Measurements from ENCODE around the gene EPHA7.

Gene EPHA7

DNA sequence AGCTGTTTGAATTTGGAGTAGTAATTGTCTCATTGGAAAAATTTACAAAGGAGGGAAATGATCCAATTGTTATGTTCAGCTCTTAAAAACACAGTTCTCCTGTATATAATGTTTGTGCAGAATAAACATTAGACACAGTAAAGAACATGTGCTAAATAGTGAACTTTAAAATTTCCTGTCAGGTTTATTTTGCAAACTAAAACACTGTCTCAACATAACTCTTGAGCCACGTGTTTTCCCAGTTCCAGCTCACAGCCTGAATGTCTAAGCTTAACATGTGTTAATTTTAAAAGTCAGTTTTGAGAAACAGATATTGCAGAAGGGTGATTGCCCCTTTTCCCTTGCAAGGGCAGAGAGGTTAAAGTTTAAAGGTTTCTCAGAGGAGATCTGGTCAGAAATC is 20.6 kb downstream of the EPHA7 start:
- Histone ChIP-seq H3K9me3 (ENCODE audit: control insufficient read depth, low read length) (no peaks in the 10 kb centered on the region), H3K27me3 (ENCODE audit: control insufficient read depth, insufficient read depth, low read length) (no peaks in the 10 kb centered on the region), H3K9ac (no peak overlapping the region), H2AFZ (no peak overlapping the region), H3K4me2 (ENCODE audit: low read length) (no peak overlapping the region), H3K4me1 (peaks cover 13% of the 10 kb centered on the region), H3K79me2 (peaks cover 16% of the 10 kb centered on the region), H3K4me3 (ENCODE audit: low read depth, low read length) (no peak overlapping the region), H3K36me3 (ENCODE audit: control insufficient read depth, insufficient read depth, low read length) (no peaks in the 10 kb centered on the region), H3K27ac (no peak overlapping the region)
- TF ChIP-seq, protein P1, sequence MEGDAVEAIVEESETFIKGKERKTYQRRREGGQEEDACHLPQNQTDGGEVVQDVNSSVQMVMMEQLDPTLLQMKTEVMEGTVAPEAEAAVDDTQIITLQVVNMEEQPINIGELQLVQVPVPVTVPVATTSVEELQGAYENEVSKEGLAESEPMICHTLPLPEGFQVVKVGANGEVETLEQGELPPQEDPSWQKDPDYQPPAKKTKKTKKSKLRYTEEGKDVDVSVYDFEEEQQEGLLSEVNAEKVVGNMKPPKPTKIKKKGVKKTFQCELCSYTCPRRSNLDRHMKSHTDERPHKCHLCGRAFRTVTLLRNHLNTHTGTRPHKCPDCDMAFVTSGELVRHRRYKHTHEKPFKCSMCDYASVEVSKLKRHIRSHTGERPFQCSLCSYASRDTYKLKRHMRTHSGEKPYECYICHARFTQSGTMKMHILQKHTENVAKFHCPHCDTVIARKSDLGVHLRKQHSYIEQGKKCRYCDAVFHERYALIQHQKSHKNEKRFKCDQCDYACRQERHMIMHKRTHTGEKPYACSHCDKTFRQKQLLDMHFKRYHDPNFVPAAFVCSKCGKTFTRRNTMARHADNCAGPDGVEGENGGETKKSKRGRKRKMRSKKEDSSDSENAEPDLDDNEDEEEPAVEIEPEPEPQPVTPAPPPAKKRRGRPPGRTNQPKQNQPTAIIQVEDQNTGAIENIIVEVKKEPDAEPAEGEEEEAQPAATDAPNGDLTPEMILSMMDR (IDR thresholded peaks at IDR 0.05) = no peak

DNA sequence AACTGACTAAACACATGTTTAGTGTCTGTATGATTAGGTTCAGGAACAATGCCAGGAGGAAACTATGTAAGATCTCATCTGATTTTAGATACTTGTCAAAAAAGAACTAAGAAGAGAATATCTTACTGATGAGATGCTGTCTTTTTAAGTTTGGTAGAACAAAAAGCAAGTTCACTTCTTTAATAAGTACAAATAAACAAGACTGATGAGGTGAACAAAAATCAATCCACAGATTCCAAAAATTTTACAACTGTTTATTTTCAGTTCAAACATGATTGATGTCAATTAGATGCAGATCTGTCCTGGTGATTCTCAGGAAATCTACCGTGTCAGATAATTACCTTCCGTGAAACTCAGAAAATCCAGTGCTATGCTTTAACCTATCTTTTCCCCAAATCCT is 24.9 kb downstream of the EPHA7 start:
- Histone ChIP-seq H3K4me1 (peaks cover 13% of the 10 kb centered on the region), H3K9ac (no peak overlapping the region), H3K9me3 (ENCODE audit: control insufficient read depth, low read length) (no peaks in the 10 kb centered on the region), H2AFZ (no peak overlapping the region), H3K27ac (peak overlapping the region; percentile 1), H3K79me2 (peaks cover 3% of the 10 kb centered on the region), H3K27me3 (ENCODE audit: control insufficient read depth, insufficient read depth, low read length) (no peaks in the 10 kb centered on the region), H3K4me2 (ENCODE audit: low read length) (peak overlapping the region; percentile 34), H3K36me3 (ENCODE audit: control insufficient read depth, insufficient read depth, low read length) (no peaks in the 10 kb centered on the region), H3K4me3 (ENCODE audit: low read depth, low read length) (no peak overlapping the region)
- TF ChIP-seq, protein P1 (IDR thresholded peaks at IDR 0.05) = no peak

DNA sequence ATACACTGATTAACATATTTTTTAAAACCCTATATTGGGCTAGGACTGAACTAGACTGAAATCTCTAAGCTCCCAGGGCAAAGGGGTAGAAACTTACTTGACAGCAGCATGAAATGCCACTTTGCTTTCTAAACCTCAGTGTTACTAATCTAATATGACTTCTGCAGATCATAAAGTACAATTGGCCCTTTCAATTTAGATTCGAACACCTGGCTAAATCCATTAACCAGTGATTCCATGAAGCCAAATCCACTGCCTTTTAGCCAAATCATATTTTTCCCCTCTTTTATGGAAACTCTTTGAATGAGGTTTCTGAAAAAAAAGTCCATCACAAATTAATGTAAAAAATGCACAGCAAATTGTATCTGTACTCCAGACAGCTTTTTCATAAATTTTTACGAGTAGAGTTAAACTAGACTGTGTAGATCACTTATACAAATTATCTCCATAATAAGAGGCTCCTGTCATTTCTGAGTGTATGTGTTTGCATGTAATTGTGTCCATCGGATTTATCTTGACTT is 25.7 kb downstream of the EPHA7 start:
- H3K9me3 ChIP-seq (ENCODE audit: control insufficient read depth, low read length) = no peaks in the 10 kb centered on the region
- H3K27ac ChIP-seq = peak overlapping the region; percentile 1
- peaks cover 14% of the 10 kb centered on the region for H3K4me1 ChIP-seq
- TF ChIP-seq, protein P1 (IDR thresholded peaks at IDR 0.05) = no peak
- peaks cover 9% of the 10 kb centered on the region for H3K79me2 ChIP-seq
- no peak overlapping the region for H3K4me2 ChIP-seq (ENCODE audit: low read length)
- no peaks in the 10 kb centered on the region for H3K27me3 ChIP-seq (ENCODE audit: control insufficient read depth, insufficient read depth, low read length)
- H2AFZ ChIP-seq = no peak overlapping the region
- no peak overlapping the region for H3K9ac ChIP-seq
- no peak overlapping the region for H3K4me3 ChIP-seq (ENCODE audit: low read depth, low read length)
- H3K36me3 ChIP-seq (ENCODE audit: control insufficient read depth, insufficient read depth, low read length) = no peaks in the 10 kb centered on the region

DNA sequence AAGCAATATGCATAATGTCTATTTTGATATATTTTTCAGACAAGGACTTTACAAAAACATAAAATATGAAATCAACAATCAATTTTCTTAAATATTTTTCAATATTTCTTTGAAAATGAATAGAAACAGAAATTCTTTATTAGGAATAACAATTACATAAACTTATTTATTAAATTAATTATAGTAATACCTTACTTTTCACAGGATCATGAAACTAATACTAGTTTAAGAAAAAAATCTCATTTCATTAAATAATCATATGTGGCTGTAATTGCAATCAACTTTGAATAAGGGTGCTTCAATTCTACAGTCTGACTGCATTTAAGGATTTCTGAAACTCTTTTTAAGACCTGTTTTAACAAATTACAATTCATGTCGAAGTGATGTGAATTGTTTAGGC is 26.6 kb downstream of the EPHA7 start:
- Histone ChIP-seq H3K4me1 (peaks cover 22% of the 10 kb centered on the region), H3K4me2 (ENCODE audit: low read length) (no peak overlapping the region), H3K9me3 (ENCODE audit: control insufficient read depth, low read length) (no peaks in the 10 kb centered on the region), H3K27ac (no peak overlapping the region), H3K79me2 (peaks cover 16% of the 10 kb centered on the region), H3K4me3 (ENCODE audit: low read depth, low read length) (no peak overlapping the region), H2AFZ (no peak overlapping the region), H3K27me3 (ENCODE audit: control insufficient read depth, insufficient read depth, low read length) (no peaks in the 10 kb centered on the region), H3K36me3 (ENCODE audit: control insufficient read depth, insufficient read depth, low read length) (no peaks in the 10 kb centered on the region), H3K9ac (no peak overlapping the region)
- TF ChIP-seq, protein P1 (IDR thresholded peaks at IDR 0.05) = no peak

DNA sequence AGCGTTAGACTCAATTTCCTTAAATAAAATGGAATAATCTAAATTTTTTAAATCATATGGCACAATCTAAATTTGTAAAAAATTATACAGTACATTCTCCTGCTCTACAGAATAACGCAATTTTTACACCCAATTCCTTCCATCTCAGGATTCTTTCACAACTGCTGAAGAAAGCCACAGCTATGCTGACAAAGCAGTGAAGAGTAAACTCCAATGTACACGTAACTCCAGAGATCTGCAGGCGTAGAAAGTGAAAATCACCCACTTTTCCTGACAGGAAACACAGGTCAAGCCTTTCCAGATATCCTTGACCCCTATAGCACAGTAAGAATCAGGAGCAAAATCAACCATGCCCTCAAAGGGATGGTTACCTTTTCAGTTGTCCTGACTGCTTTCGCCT is 27.4 kb downstream of the EPHA7 start:
- Histone ChIP-seq H3K27me3 (ENCODE audit: control insufficient read depth, insufficient read depth, low read length) (no peaks in the 10 kb centered on the region), H3K4me3 (ENCODE audit: low read depth, low read length) (no peak overlapping the region), H3K4me1 (peaks cover 23% of the 10 kb centered on the region), H2AFZ (no peak overlapping the region), H3K27ac (no peak overlapping the region), H3K9ac (no peak overlapping the region), H3K9me3 (ENCODE audit: control insufficient read depth, low read length) (no peaks in the 10 kb centered on the region), H3K4me2 (ENCODE audit: low read length) (no peak overlapping the region), H3K79me2 (peaks cover 25% of the 10 kb centered on the region), H3K36me3 (ENCODE audit: control insufficient read depth, insufficient read depth, low read length) (no peaks in the 10 kb centered on the region)
- TF ChIP-seq, protein P1 (IDR thresholded peaks at IDR 0.05) = no peak

Measured in parathyroid adenoma (tissue), 2 donors.